SKM-1 treated with dmso at 0.1 percent for 144 hours (cell line): ENCODE data around the gene FAM25A.
A peak's percentile ranks its signal among the peaks of the same experiment; 100 is the strongest.
"Not testable (repeated sequence)": the region's sequence is repeated elsewhere in the genome, so short reads cannot be mapped to it uniquely, and the experiment has no call there.

ENCODE experiments used
- DNase-seq: peaks from one replicate; lab custom pipeline; 2025; ENCODE audit not compliant: unreplicated experiment; lab: John Stamatoyannopoulos, UW

The FAM25A gene

GRCh38 chr10:87009134-87009696 is 10.9 kb upstream of the FAM25A start:
- not testable (repeated sequence) for DNase-seq

- not testable (repeated sequence) for DNase-seq
These were observed 6.6 kb upstream of the FAM25A start for GRCh38 chr10:87013528-87013927.

GRCh38 chr10:87014986-87015716 is 4.9 kb upstream of the FAM25A start:
- DNase-seq = not testable (repeated sequence)

- DNase-seq = not testable (repeated sequence)
These were observed 2.0 kb upstream of the FAM25A start for GRCh38 chr10:87018127-87018526.

- DNase-seq = not testable (repeated sequence)
These were observed 1.0 kb upstream of the FAM25A start for GRCh38 chr10:87019066-87019465.

GRCh38 chr10:87019504-87019903 is 590 bp upstream of the FAM25A start:
- not testable (repeated sequence) for DNase-seq

- peak; percentile 73 for DNase-seq
These were observed 5.3 kb downstream of the FAM25A start for GRCh38 chr10:87025285-87025958.

GRCh38 chr10:87026747-87027508 is 6.8 kb downstream of the FAM25A start:
- not testable (repeated sequence) for DNase-seq

- not testable (repeated sequence) for DNase-seq
These were observed 10.3 kb downstream of the FAM25A start for GRCh38 chr10:87030419-87030818.

- no peak for DNase-seq
These were observed 11.0 kb downstream of the FAM25A start for GRCh38 chr10:87030912-87031635.

- DNase-seq = no peak
These were observed 16.5 kb downstream of the FAM25A start for GRCh38 chr10:87036623-87037022.

GRCh38 chr10:87038286-87038717 is 18.2 kb downstream of the FAM25A start:
- DNase-seq = no peak

- no peak for DNase-seq
These were observed 18.7 kb downstream of the FAM25A start for GRCh38 chr10:87038786-87039185.

- DNase-seq = not testable (repeated sequence)
These were observed 23.5 kb downstream of the FAM25A start for GRCh38 chr10:87043579-87043978.

- no peak for DNase-seq
These were observed 25.4 kb downstream of the FAM25A start for GRCh38 chr10:87045434-87045938.

GRCh38 chr10:87053111-87053510 is 33.0 kb downstream of the FAM25A start:
- no peak for DNase-seq

- DNase-seq = no peak
These were observed 33.6 kb downstream of the FAM25A start for GRCh38 chr10:87053577-87054181.

GRCh38 chr10:87054373-87055295 is 34.5 kb downstream of the FAM25A start:
- peak; percentile 25 for DNase-seq

- DNase-seq = no peak
These were observed 38.1 kb downstream of the FAM25A start for GRCh38 chr10:87058171-87058570.
